GM12891 (cell line): ENCODE results near the gene CHST8.

Experiments
- POLR2A ChIP-seq: IDR thresholded peaks from 2 replicates; pipeline ENCODE4 v1.6.1; 2011; ENCODE audit warnings: low read depth, low read length, control low read depth
- POLR2AphosphoS5 ChIP-seq: IDR thresholded peaks from 2 replicates; pipeline ENCODE4 v1.6.1; 2011; ENCODE audit warnings: low read depth, low read length, control low read depth
- POU2F2 ChIP-seq: IDR thresholded peaks from 2 replicates; pipeline ENCODE4 v1.6.1; 2011; ENCODE audit warnings: low read depth, mild to moderate bottlenecking, control low read depth, low read length, moderate library complexity
- TAF1 ChIP-seq: IDR thresholded peaks from 2 replicates; pipeline ENCODE4 v1.6.1; 2011; ENCODE audit warnings: low read depth, low read length, control low read depth

DNA sequence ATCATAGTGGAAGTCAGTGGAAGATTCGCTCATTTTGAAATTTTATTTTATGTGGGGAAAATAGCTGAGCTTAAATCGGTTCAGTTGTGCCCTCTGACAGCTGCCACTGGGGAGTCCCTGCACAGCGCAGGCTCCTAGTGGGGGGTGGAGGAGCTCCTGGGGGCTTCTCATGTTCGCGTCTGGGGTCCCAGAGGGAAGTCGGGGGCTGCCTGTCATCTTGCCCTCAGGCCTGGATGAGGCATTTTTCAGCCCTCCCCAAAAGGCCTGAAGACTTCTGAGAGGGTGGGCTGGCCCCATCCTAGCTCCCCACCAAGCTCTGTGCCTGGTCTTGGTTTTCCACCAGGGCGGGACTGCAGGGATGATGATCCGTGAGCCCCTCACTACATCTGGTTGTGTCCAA is 82.1 kb downstream of the CHST8 start:
- TF ChIP-seq POLR2A (no peak), POLR2AphosphoS5 (no peak), POU2F2 (no peak), TAF1 (no peak)
